WTC11 (cell line): Measurements from ENCODE around the gene OR5A2. TPM values are rescaled to one million over a fixed set of nuclear protein-coding genes. Genes with fewer than 3 reads are reported as not detected.

Source experiments
- ATAC-seq: fragments of 200-7000 bp; cut with Tn5 transposase; 2 replicates; pipeline ENCODE4 v1.10.0; 2021; ENCODE audit warnings: mild to moderate bottlenecking, moderate library complexity
- CTCF ChIA-PET: fragments of 300-600 bp; sonication (Branson Sonifier 250); formaldehyde crosslinking; loops from one replicate; lab custom pipeline; 2021; ENCODE audit warnings: antibody characterized with exemption; lab: Charles Lee
- POLR2A ChIA-PET: fragments of 350-600 bp; sonication (Branson Sonifier 250); formaldehyde crosslinking; loops from one replicate; lab custom pipeline; 2021; ENCODE audit warnings: antibody characterized with exemption; lab: Charles Lee
- DNase-seq: peaks from one replicate; pipeline ENCODE4 v3.0.0; 2021; ENCODE audit warnings: low spot score
- H3K27ac Mint-ChIP-seq: 2 replicates; pipeline ENCODE4 v1.8.0; 2021; ENCODE audit warnings: mixed read lengths
- H3K27me3 Mint-ChIP-seq: 2 replicates; pipeline ENCODE4 v1.8.0; 2021; ENCODE audit warnings: low read depth, mild to moderate bottlenecking, moderate library complexity, mixed read lengths
- H3K36me3 Mint-ChIP-seq: 2 replicates; pipeline ENCODE4 v1.8.0; 2021; ENCODE audit warnings: mixed read lengths
- H3K4me1 Mint-ChIP-seq: 2 replicates; pipeline ENCODE4 v1.8.0; 2022; ENCODE audit warnings: mixed read lengths
- H3K4me3 Mint-ChIP-seq: 2 replicates; pipeline ENCODE4 v1.8.0; 2021; ENCODE audit warnings: mild to moderate bottlenecking, moderate library complexity, mixed read lengths
- H3K9me3 Mint-ChIP-seq: 2 replicates; pipeline ENCODE4 v1.8.0; 2021; ENCODE audit warnings: mixed read lengths
- CTCF ChIP-seq: fragments of 200-600 bp; IDR thresholded peaks from 2 replicates; pipeline ENCODE4 v1.8.0; 2022; ENCODE audit warnings: antibody characterized with exemption
- FOXP4 ChIP-seq: sonication (generic); formaldehyde crosslinking; IDR thresholded peaks from 2 replicates; pipeline ENCODE4 v1.8.0; 2022; ENCODE audit warnings: mild to moderate bottlenecking, missing genetic modification reagents
- GTF2I ChIP-seq: fragments of 250-450 bp; sonication (Bioruptor Pico); conservative IDR thresholded peaks from 2 replicates; pipeline ENCODE4 v1.4.0; 2021; ENCODE audit warnings: mild to moderate bottlenecking
- HMGA2 ChIP-seq: fragments of 250-450 bp; sonication (Bioruptor Pico); IDR thresholded peaks from 2 replicates; pipeline ENCODE4 v1.4.0; 2021; ENCODE audit warnings: mild to moderate bottlenecking, moderate library complexity
- KAT7 ChIP-seq: sonication (generic); formaldehyde crosslinking; IDR thresholded peaks from 2 replicates; pipeline ENCODE4 v1.8.1; 2023; ENCODE audit warnings: missing genetic modification reagents, mild to moderate bottlenecking, borderline replicate concordance
- MLX ChIP-seq: sonication (generic); formaldehyde crosslinking; IDR thresholded peaks from 2 replicates; pipeline ENCODE4 v1.8.1; 2023; ENCODE audit warnings: mild to moderate bottlenecking, missing genetic modification reagents, moderate library complexity
- MYBL2 ChIP-seq: sonication (generic); formaldehyde crosslinking; IDR thresholded peaks from 2 replicates; pipeline ENCODE4 v1.8.1; 2023; ENCODE audit warnings: mild to moderate bottlenecking, moderate library complexity, missing genetic modification reagents
- NR2C2 ChIP-seq: sonication (generic); formaldehyde crosslinking; IDR thresholded peaks from 2 replicates; pipeline ENCODE4 v1.8.0; 2022; ENCODE audit warnings: mild to moderate bottlenecking, missing genetic modification reagents
- SMAD3 ChIP-seq: sonication (generic); formaldehyde crosslinking; IDR thresholded peaks from 2 replicates; pipeline ENCODE4 v1.8.0; 2022; ENCODE audit warnings: missing genetic modification reagents, mild to moderate bottlenecking, borderline replicate concordance
- USF2 ChIP-seq: sonication (generic); formaldehyde crosslinking; IDR thresholded peaks from 2 replicates; pipeline ENCODE4 v1.8.1; 2023; ENCODE audit warnings: mild to moderate bottlenecking, missing genetic modification reagents, moderate library complexity
- ZNF396 ChIP-seq: fragments of 250-450 bp; sonication (Bioruptor Pico); IDR thresholded peaks from 2 replicates; pipeline ENCODE4 v1.8.0; 2021; ENCODE audit warnings: mild to moderate bottlenecking, moderate library complexity, borderline replicate concordance
- total RNA-seq: library from RNA; stranded (reverse); gene quantifications from 3 replicates; pipeline ENCODE4 v1.2.3, GENCODE V29; 2021

The OR5A2 gene
- total RNA-seq, 1 experiment from 2014 or later: not detected

- H3K27ac Mint-ChIP-seq: no peak within 1 kb of the TSS
- no peak for TF ChIP-seq CTCF
- no peak for TF ChIP-seq FOXP4 (CRISPR knock-in tag)
- no peak for TF ChIP-seq ZNF396 (CRISPR knock-in tag)
- TF ChIP-seq USF2: no peak
- no peak for TF ChIP-seq SMAD3 (CRISPR knock-in tag)
- TF ChIP-seq NR2C2 (CRISPR knock-in tag): no peak
- TF ChIP-seq HMGA2 (CRISPR knock-in tag): no peak
- no peak for TF ChIP-seq KAT7 (CRISPR knock-in tag)
- TF ChIP-seq, all 79 proteins: peak for 0
- Mint-ChIP-seq H3K36me3 (no peaks in the 10 kb centered on the region), H3K4me1 (peaks cover 9% of the 10 kb centered on the region; the same call in 1 of the 2 replicates), H3K4me3 (no peak within 1 kb of the TSS), H3K9me3 (no peaks in the 10 kb centered on the region), H3K27me3 (no peaks in the 10 kb centered on the region)
- no peak for ATAC-seq
- POLR2A ChIA-PET: no interaction called here
- DNase-seq: no peak
- CTCF ChIA-PET: interaction anchor here (0.6 to 2.3 kb wide), 6 partner anchors 10 to 1979 kb away, joined by 3 to 7 read pairs (median 4); partner anchors contain the start of genes DTX4 and OR5A2
These were observed 10.0 kb upstream of the OR5A2 start, which contains the start of gene OR5A1 for GRCh38 chr11:59436169-59436568. Gene OR5A1, plus strand, starts transcription at chr11:59436469. Its CDS starts 6,700 bp downstream, at chr11:59443169.

GRCh38 chr11:59429924-59430516 is 3.8 kb upstream of the OR5A2 start:
- DNase-seq: peak; percentile 18
- no peak overlapping the region for H3K27ac Mint-ChIP-seq
- peaks cover 24% of the 10 kb centered on the region for H3K4me1 Mint-ChIP-seq
- POLR2A ChIA-PET: no interaction called here
- TF ChIP-seq MYBL2 (no peak), CTCF (peak; percentile 82)
- peak; percentile 58; the same call in 1 of the 2 replicates for ATAC-seq
- no peak overlapping the region for H3K4me3 Mint-ChIP-seq
- no peaks in the 10 kb centered on the region for H3K9me3 Mint-ChIP-seq
- H3K36me3 Mint-ChIP-seq: no peaks in the 10 kb centered on the region
- H3K27me3 Mint-ChIP-seq: no peaks in the 10 kb centered on the region
- CTCF ChIA-PET: interaction anchor here (0.6 to 4.5 kb wide), 2 partner anchors 258 to 272 kb away, joined by 3 to 14 read pairs; partner anchors contain the start of gene DTX4

GRCh38 chr11:59427068-59427382 is 812 bp upstream of the OR5A2 start:
- DNase-seq (no peak), ATAC-seq (peak; percentile 14; the same call in 1 of the 2 replicates)
- H3K9me3 Mint-ChIP-seq: peaks cover 6% of the 10 kb centered on the region
- POLR2A ChIA-PET: no interaction called here
- H3K27me3 Mint-ChIP-seq: no peaks in the 10 kb centered on the region
- H3K36me3 Mint-ChIP-seq: no peaks in the 10 kb centered on the region
- CTCF ChIA-PET: interaction anchor here (1.0 to 2.8 kb wide), 6 partner anchors 110 to 368 kb away, joined by 4 to 20 read pairs (median 6); partner anchors contain the start of gene DTX4
- TF ChIP-seq MLX (CRISPR knock-in tag) (no peak), GTF2I (CRISPR knock-in tag) (no peak)
- peak overlapping the region; percentile 43 for H3K4me3 Mint-ChIP-seq
- H3K27ac Mint-ChIP-seq: no peak overlapping the region; the same call in 1 of the 2 replicates
- H3K4me1 Mint-ChIP-seq: peaks cover 28% of the 10 kb centered on the region
